ENCODE results near the gene TFEB.

DNA sequence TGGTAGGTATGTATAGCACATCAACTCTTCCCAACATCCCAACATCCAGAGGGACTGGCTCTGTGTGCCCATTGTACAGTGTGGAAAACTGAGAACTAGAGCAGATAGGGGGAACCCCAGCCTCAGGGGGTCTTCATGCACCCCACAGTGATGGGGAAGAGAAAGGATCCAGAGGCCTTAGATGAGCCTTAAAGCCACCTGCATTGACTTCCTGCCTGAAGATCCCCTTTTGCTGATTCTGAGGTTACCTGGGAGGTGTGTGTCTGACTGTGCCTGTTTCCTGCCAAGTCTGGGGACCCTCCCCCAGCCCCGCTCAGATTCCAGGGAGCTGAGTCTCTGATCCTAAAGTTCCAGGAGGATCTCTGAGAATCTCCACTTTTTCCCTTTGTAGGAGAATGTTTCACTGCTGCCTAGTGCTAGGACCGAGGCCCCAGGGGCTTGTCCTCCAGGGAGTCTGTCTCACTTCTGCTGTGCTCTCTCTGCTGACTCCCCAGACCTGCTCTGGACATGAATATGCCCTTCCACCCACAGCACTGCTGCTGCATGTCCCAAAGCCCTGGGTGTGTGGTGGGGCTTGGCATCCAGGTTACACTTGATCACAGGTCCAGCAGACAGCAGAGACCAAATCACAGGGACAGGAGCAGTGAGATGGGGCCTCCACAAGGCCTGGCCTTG is 24.6 kb upstream of the TFEB start:
- TF ChIP-seq, protein P1, sequence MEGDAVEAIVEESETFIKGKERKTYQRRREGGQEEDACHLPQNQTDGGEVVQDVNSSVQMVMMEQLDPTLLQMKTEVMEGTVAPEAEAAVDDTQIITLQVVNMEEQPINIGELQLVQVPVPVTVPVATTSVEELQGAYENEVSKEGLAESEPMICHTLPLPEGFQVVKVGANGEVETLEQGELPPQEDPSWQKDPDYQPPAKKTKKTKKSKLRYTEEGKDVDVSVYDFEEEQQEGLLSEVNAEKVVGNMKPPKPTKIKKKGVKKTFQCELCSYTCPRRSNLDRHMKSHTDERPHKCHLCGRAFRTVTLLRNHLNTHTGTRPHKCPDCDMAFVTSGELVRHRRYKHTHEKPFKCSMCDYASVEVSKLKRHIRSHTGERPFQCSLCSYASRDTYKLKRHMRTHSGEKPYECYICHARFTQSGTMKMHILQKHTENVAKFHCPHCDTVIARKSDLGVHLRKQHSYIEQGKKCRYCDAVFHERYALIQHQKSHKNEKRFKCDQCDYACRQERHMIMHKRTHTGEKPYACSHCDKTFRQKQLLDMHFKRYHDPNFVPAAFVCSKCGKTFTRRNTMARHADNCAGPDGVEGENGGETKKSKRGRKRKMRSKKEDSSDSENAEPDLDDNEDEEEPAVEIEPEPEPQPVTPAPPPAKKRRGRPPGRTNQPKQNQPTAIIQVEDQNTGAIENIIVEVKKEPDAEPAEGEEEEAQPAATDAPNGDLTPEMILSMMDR (IDR thresholded peaks at IDR 0.05; ENCODE audit: low read depth, low read length, poor library complexity, severe bottlenecking), result no peak
- TF ChIP-seq EZH2phosphoT487 (IDR thresholded peaks at IDR 0.05; ENCODE audit: borderline replicate concordance, low read length), result no peak

Measured in DOHH2 (cell line).